ENCODE data around the gene MYLK2.

GRCh38 chr20:31836853-31837608 lies 17.9 kb downstream of the MYLK2 start:
- no peak for TF ChIP-seq GATA2 (IDR thresholded peaks at IDR 0.05; ENCODE audit: low read depth, low read length)
- TF ChIP-seq GATA3 (IDR thresholded peaks at IDR 0.05; ENCODE audit: low read depth, low read length): no peak

All from SH-SY5Y (cell line).